ENCODE measurements around the gene PPP4R2.

GRCh38 chr3:72968266-72968664, 28.3 kb upstream of the PPP4R2 start:
- TF ChIP-seq, protein P1, sequence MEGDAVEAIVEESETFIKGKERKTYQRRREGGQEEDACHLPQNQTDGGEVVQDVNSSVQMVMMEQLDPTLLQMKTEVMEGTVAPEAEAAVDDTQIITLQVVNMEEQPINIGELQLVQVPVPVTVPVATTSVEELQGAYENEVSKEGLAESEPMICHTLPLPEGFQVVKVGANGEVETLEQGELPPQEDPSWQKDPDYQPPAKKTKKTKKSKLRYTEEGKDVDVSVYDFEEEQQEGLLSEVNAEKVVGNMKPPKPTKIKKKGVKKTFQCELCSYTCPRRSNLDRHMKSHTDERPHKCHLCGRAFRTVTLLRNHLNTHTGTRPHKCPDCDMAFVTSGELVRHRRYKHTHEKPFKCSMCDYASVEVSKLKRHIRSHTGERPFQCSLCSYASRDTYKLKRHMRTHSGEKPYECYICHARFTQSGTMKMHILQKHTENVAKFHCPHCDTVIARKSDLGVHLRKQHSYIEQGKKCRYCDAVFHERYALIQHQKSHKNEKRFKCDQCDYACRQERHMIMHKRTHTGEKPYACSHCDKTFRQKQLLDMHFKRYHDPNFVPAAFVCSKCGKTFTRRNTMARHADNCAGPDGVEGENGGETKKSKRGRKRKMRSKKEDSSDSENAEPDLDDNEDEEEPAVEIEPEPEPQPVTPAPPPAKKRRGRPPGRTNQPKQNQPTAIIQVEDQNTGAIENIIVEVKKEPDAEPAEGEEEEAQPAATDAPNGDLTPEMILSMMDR (IDR thresholded peaks at IDR 0.05): no peak
- TF ChIP-seq POLR2A (IDR thresholded peaks at IDR 0.05): no peak

All from breast epithelium (tissue), 3 donors.